ENCODE data around the gene KLRF2. TPM values are rescaled to one million over a fixed set of nuclear protein-coding genes. Genes with fewer than 3 reads are reported as not detected.

Gene KLRF2
- total RNA-seq, 1 donor from 2014 or later = not detected

DNA sequence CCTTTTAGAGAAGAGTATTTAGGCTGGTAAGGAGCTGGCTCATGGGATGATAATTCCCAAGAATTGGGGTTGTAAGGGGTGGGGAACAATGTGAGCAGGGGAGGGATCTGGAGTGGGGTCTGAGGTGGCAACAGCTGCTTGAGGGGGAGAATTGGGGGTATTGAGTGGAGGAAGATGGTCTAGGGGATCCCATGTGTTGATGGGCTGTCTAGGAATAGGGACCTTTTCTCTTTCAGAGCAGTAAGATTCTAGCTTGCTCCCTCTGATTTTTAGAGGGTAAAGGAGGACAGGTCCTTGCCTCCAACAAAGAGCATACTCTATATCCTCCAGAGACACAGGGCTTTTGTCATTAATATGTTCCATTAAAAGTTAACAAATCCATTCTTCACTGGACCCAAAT is 28.4 kb downstream of the KLRF2 start:
- DNase-seq (ENCODE audit: extremely low spot score in 2 of 2) = no peak
- no peaks in the 10 kb centered on the region for H3K36me3 ChIP-seq
- intact Hi-C loops (cut with DNase I) = no loop called here
- peaks cover 16% of the 10 kb centered on the region for H3K9me3 ChIP-seq
- H3K4me3 ChIP-seq = no peak overlapping the region
- H3K27me3 ChIP-seq = no peaks in the 10 kb centered on the region
- H3K27ac ChIP-seq = no peak overlapping the region
- TF ChIP-seq POLR2A (IDR thresholded peaks at IDR 0.05) = no peak
- TF ChIP-seq, protein P1, sequence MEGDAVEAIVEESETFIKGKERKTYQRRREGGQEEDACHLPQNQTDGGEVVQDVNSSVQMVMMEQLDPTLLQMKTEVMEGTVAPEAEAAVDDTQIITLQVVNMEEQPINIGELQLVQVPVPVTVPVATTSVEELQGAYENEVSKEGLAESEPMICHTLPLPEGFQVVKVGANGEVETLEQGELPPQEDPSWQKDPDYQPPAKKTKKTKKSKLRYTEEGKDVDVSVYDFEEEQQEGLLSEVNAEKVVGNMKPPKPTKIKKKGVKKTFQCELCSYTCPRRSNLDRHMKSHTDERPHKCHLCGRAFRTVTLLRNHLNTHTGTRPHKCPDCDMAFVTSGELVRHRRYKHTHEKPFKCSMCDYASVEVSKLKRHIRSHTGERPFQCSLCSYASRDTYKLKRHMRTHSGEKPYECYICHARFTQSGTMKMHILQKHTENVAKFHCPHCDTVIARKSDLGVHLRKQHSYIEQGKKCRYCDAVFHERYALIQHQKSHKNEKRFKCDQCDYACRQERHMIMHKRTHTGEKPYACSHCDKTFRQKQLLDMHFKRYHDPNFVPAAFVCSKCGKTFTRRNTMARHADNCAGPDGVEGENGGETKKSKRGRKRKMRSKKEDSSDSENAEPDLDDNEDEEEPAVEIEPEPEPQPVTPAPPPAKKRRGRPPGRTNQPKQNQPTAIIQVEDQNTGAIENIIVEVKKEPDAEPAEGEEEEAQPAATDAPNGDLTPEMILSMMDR (IDR thresholded peaks at IDR 0.05) = no peak
- no peak for TF ChIP-seq POLR2AphosphoS5 (IDR thresholded peaks at IDR 0.05; ENCODE audit: insufficient read depth in 1 of 2, low read depth in 1 of 2)
- H3K4me1 ChIP-seq = no peaks in the 10 kb centered on the region

DNA sequence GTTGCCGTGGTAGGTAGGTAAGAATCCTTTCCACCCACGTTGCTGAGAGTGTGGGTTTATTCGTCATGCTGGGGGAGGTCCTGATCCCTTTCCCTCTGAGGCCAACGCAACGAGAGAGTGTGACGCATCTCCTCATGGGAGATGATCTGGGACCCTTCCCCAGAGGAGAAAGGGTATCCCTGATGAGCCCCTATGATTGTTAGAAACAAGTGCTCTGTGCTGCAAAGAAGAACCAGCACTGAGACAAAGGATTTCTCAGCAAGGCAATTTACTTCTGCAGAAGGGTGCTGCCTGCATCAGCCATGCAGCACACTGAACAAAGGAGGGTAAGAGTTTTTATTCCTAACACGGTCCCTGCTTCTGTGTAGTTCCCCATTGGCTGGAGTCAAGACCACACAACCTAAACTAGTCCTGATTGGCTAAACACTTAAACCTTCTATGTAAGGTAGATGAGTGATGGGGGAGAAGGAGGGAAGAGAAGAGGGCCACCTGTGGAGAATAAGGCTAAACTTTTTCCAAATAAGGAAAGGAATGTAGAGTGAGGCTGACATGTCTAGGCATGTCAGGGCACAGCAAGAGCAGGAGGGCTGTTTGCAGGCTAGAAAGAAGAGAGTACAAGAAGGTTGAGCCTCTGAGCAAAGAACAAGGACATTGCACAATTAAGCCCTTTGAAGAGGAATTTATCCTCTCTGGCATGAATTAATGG is 29.6 kb downstream of the KLRF2 start:
- TF ChIP-seq, protein P1 (IDR thresholded peaks at IDR 0.05) = no peak
- TF ChIP-seq POLR2A (IDR thresholded peaks at IDR 0.05) (no peak), POLR2AphosphoS5 (IDR thresholded peaks at IDR 0.05; ENCODE audit: insufficient read depth in 1 of 2, low read depth in 1 of 2) (no peak)
- Histone ChIP-seq H3K4me3 (no peak overlapping the region), H3K27ac (no peak overlapping the region), H3K36me3 (no peaks in the 10 kb centered on the region), H3K4me1 (no peaks in the 10 kb centered on the region), H3K27me3 (no peaks in the 10 kb centered on the region), H3K9me3 (peaks cover 16% of the 10 kb centered on the region)
- DNase-seq (ENCODE audit: extremely low spot score in 2 of 2) = no peak
- intact Hi-C loops (cut with DNase I) = no loop called here

DNA sequence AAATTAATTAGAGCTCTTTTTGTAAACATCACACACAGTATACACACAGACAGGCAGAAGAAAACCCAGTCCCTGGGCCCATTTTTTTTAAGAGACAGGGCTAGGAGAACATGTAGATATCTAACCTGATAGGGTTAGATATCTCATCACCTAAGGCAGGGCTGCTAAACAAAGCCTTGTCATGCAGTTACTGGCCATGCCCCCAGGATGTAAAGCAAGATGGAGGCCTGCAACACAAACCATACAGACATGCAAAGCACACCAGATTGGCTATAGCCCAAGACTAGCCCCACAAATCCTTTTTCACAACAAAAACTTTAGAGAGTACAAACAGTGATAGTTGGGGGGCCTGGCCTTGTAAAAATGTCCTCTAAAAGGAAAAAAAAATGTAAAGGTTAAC is 30.4 kb downstream of the KLRF2 start:
- H3K4me1 ChIP-seq = no peaks in the 10 kb centered on the region
- no peaks in the 10 kb centered on the region for H3K36me3 ChIP-seq
- no peak overlapping the region for H3K4me3 ChIP-seq
- intact Hi-C loops (cut with DNase I) = no loop called here
- H3K27me3 ChIP-seq = no peaks in the 10 kb centered on the region
- H3K27ac ChIP-seq = no peak overlapping the region
- no peak for DNase-seq (ENCODE audit: extremely low spot score in 2 of 2)
- peaks cover 16% of the 10 kb centered on the region for H3K9me3 ChIP-seq
- TF ChIP-seq POLR2A (IDR thresholded peaks at IDR 0.05) = no peak
- TF ChIP-seq POLR2AphosphoS5 (IDR thresholded peaks at IDR 0.05; ENCODE audit: insufficient read depth in 1 of 2, low read depth in 1 of 2) = no peak
- TF ChIP-seq, protein P1 (IDR thresholded peaks at IDR 0.05) = no peak

DNA sequence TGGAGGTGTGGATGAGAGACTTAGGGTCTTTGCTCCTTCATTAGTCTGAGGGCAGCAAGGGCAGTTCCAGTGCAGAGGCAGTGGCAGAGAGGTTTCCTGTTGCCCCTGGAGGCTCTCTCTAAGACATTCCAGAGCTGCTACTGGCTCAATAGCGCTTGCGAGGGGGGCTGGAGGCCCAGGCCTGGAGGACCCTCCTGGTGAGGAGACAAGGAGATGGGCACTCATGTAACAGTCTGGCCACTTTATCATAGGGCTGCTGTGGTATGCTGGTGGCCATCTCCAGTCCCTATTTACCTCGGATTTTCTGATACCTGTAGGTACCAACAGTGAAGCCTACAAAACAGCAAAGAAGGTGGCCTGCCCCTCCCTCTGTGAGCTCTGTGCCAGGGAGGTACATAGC is 38.2 kb downstream of the KLRF2 start:
- Histone ChIP-seq H3K9me3 (no peaks in the 10 kb centered on the region), H3K4me3 (no peak overlapping the region), H3K4me1 (no peaks in the 10 kb centered on the region), H3K36me3 (no peaks in the 10 kb centered on the region), H3K27ac (no peak overlapping the region), H3K27me3 (no peaks in the 10 kb centered on the region)
- intact Hi-C loops (cut with DNase I) = no loop called here
- DNase-seq (ENCODE audit: extremely low spot score in 2 of 2) = no peak
- TF ChIP-seq POLR2AphosphoS5 (IDR thresholded peaks at IDR 0.05; ENCODE audit: insufficient read depth in 1 of 2, low read depth in 1 of 2) (no peak), POLR2A (IDR thresholded peaks at IDR 0.05) (no peak)
- TF ChIP-seq, protein P1 (IDR thresholded peaks at IDR 0.05) = no peak

DNA sequence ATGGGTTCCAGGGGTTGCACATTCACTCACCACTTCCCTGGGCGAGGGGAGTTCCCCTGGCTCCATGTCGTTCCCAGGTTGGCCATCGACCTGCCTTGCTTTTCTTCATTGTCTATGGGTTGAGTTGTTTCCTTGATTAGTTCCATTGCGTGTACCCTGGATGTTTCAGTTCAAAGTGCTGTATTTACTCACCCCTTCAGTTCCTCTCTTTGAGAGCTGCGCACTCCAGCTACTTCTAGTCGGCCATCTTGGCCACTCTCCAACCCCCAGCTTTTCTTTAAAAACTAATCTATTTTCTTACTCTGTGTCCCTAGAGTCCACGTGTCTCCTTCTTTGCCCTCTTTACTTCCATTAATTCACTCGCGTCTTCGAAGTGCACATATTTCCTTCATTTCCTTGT is 39.2 kb downstream of the KLRF2 start:
- H3K36me3 ChIP-seq = no peaks in the 10 kb centered on the region
- H3K4me3 ChIP-seq = no peak overlapping the region
- no peaks in the 10 kb centered on the region for H3K9me3 ChIP-seq
- no peak for DNase-seq (ENCODE audit: extremely low spot score in 2 of 2)
- intact Hi-C loops (cut with DNase I) = no loop called here
- no peaks in the 10 kb centered on the region for H3K4me1 ChIP-seq
- H3K27me3 ChIP-seq = no peaks in the 10 kb centered on the region
- no peak overlapping the region for H3K27ac ChIP-seq
- no peak for TF ChIP-seq POLR2A (IDR thresholded peaks at IDR 0.05)
- no peak for TF ChIP-seq POLR2AphosphoS5 (IDR thresholded peaks at IDR 0.05; ENCODE audit: insufficient read depth in 1 of 2, low read depth in 1 of 2)
- TF ChIP-seq, protein P1 (IDR thresholded peaks at IDR 0.05) = no peak

Data from vagina (tissue), 2 donors.